ENCODE results near the gene UNC5A.
A peak's percentile ranks its signal among the peaks of the same experiment; 100 is the strongest.

Gene UNC5A

GRCh38 chr5:176847148-176847547, 36.8 kb downstream of the UNC5A start:
- no peak overlapping the region for H2AFZ ChIP-seq (ENCODE audit: insufficient read depth, low read length, poor library complexity)
- no peak overlapping the region for H3K4me2 ChIP-seq (ENCODE audit: low read length)
- H2AK5ac ChIP-seq (ENCODE audit: low read length): no peak overlapping the region
- no peaks in the 10 kb centered on the region for H3K79me2 ChIP-seq (ENCODE audit: control insufficient read depth, insufficient read depth, low read length, poor library complexity)
- no peaks in the 10 kb centered on the region for H3K9me3 ChIP-seq (ENCODE audit: insufficient read depth, low read depth, low read length)
- H2BK12ac ChIP-seq (ENCODE audit: low read length): no peak overlapping the region
- H3K36me3 ChIP-seq (ENCODE audit: control insufficient read depth in 1 of 2, insufficient read depth in 2 of 2, low read length in 2 of 2): no peaks in the 10 kb centered on the region
- H3K79me1 ChIP-seq (ENCODE audit: low read length): no peaks in the 10 kb centered on the region
- H2BK5ac ChIP-seq (ENCODE audit: low read depth, low read length, poor library complexity): no peak overlapping the region
- H3K23ac ChIP-seq (ENCODE audit: low read length): no peak overlapping the region
- no peak overlapping the region for H3K14ac ChIP-seq (ENCODE audit: low read length)
- no peaks in the 10 kb centered on the region for H3K4me1 ChIP-seq (ENCODE audit: control insufficient read depth in 1 of 2, insufficient read depth in 2 of 2, low read length in 2 of 2)
- no peaks in the 10 kb centered on the region for H3K27me3 ChIP-seq (ENCODE audit: insufficient read depth, low read length)
- H3K4me3 ChIP-seq (ENCODE audit: low read depth, low read length): no peak overlapping the region
- H4K91ac ChIP-seq (ENCODE audit: low read depth, low read length): no peak overlapping the region
- no peak overlapping the region for H2BK120ac ChIP-seq (ENCODE audit: insufficient read depth, low read length, poor library complexity)
- H3K27ac ChIP-seq (ENCODE audit: low read depth, low read length): no peak overlapping the region
- WGBS (ENCODE audit: extremely low coverage, insufficient coverage, insufficient read length): no CpG with 5 or more reads among the region's 18 CpGs
- no peak overlapping the region for H3K4ac ChIP-seq (ENCODE audit: low read depth, low read length)
- H3K18ac ChIP-seq (ENCODE audit: low read length): no peak overlapping the region
- H4K8ac ChIP-seq (ENCODE audit: low read depth, low read length): no peak overlapping the region
- H3K9ac ChIP-seq (ENCODE audit: low read length): no peak overlapping the region
- no peak for DNase-seq
- no peak overlapping the region for H4K12ac ChIP-seq (ENCODE audit: low read depth, low read length)

- H4K8ac ChIP-seq (ENCODE audit: low read depth, low read length): no peak overlapping the region
- H3K9me3 ChIP-seq (ENCODE audit: insufficient read depth, low read depth, low read length): no peaks in the 10 kb centered on the region
- no peak overlapping the region for H2AK5ac ChIP-seq (ENCODE audit: low read length)
- H3K23ac ChIP-seq (ENCODE audit: low read length): no peak overlapping the region
- no peak overlapping the region for H3K4me2 ChIP-seq (ENCODE audit: low read length)
- H2BK5ac ChIP-seq (ENCODE audit: low read depth, low read length, poor library complexity): no peak overlapping the region
- H2BK120ac ChIP-seq (ENCODE audit: insufficient read depth, low read length, poor library complexity): no peak overlapping the region
- no peak overlapping the region for H4K91ac ChIP-seq (ENCODE audit: low read depth, low read length)
- no peak overlapping the region for H3K4me3 ChIP-seq (ENCODE audit: low read depth, low read length)
- peak in 1 of 2 donors; percentile 15 for DNase-seq
- no peak overlapping the region for H3K9ac ChIP-seq (ENCODE audit: low read length)
- no peak overlapping the region for H3K4ac ChIP-seq (ENCODE audit: low read depth, low read length)
- no peaks in the 10 kb centered on the region for H3K79me1 ChIP-seq (ENCODE audit: low read length)
- no peaks in the 10 kb centered on the region for H3K36me3 ChIP-seq (ENCODE audit: control insufficient read depth in 1 of 2, insufficient read depth in 2 of 2, low read length in 2 of 2)
- H3K18ac ChIP-seq (ENCODE audit: low read length): no peak overlapping the region
- H2BK12ac ChIP-seq (ENCODE audit: low read length): no peak overlapping the region
- H3K27me3 ChIP-seq (ENCODE audit: insufficient read depth, low read length): no peaks in the 10 kb centered on the region
- H2AFZ ChIP-seq (ENCODE audit: insufficient read depth, low read length, poor library complexity): no peak overlapping the region
- no peaks in the 10 kb centered on the region for H3K79me2 ChIP-seq (ENCODE audit: control insufficient read depth, insufficient read depth, low read length, poor library complexity)
- H4K12ac ChIP-seq (ENCODE audit: low read depth, low read length): no peak overlapping the region
- H3K14ac ChIP-seq (ENCODE audit: low read length): no peak overlapping the region
- no CpG with 5 or more reads among the region's 13 CpGs for WGBS (ENCODE audit: extremely low coverage, insufficient coverage, insufficient read length)
- H3K27ac ChIP-seq (ENCODE audit: low read depth, low read length): no peak overlapping the region
- H3K4me1 ChIP-seq (ENCODE audit: control insufficient read depth in 1 of 2, insufficient read depth in 2 of 2, low read length in 2 of 2): no peaks in the 10 kb centered on the region
Measured at GRCh38 chr5:176847726-176848290, 37.4 kb downstream of the UNC5A start.

- H3K9ac ChIP-seq (ENCODE audit: low read length): no peak overlapping the region
- H3K79me1 ChIP-seq (ENCODE audit: low read length): no peaks in the 10 kb centered on the region
- H2BK120ac ChIP-seq (ENCODE audit: insufficient read depth, low read length, poor library complexity): no peak overlapping the region
- H3K36me3 ChIP-seq (ENCODE audit: control insufficient read depth in 1 of 2, insufficient read depth in 2 of 2, low read length in 2 of 2): no peaks in the 10 kb centered on the region
- no peaks in the 10 kb centered on the region for H3K27me3 ChIP-seq (ENCODE audit: insufficient read depth, low read length)
- H3K9me3 ChIP-seq (ENCODE audit: insufficient read depth, low read depth, low read length): no peaks in the 10 kb centered on the region
- H2AFZ ChIP-seq (ENCODE audit: insufficient read depth, low read length, poor library complexity): no peak overlapping the region
- H4K8ac ChIP-seq (ENCODE audit: low read depth, low read length): no peak overlapping the region
- no peak overlapping the region for H2BK12ac ChIP-seq (ENCODE audit: low read length)
- WGBS (ENCODE audit: extremely low coverage, insufficient coverage, insufficient read length): no CpG with 5 or more reads among the region's 13 CpGs
- no peak overlapping the region for H3K4me2 ChIP-seq (ENCODE audit: low read length)
- H2AK5ac ChIP-seq (ENCODE audit: low read length): no peak overlapping the region
- H3K4me1 ChIP-seq (ENCODE audit: control insufficient read depth in 1 of 2, insufficient read depth in 2 of 2, low read length in 2 of 2): no peaks in the 10 kb centered on the region
- DNase-seq: no peak
- H4K91ac ChIP-seq (ENCODE audit: low read depth, low read length): no peak overlapping the region
- no peak overlapping the region for H3K14ac ChIP-seq (ENCODE audit: low read length)
- H3K27ac ChIP-seq (ENCODE audit: low read depth, low read length): no peak overlapping the region
- no peaks in the 10 kb centered on the region for H3K79me2 ChIP-seq (ENCODE audit: control insufficient read depth, insufficient read depth, low read length, poor library complexity)
- H2BK5ac ChIP-seq (ENCODE audit: low read depth, low read length, poor library complexity): no peak overlapping the region
- H3K4ac ChIP-seq (ENCODE audit: low read depth, low read length): no peak overlapping the region
- no peak overlapping the region for H4K12ac ChIP-seq (ENCODE audit: low read depth, low read length)
- no peak overlapping the region for H3K23ac ChIP-seq (ENCODE audit: low read length)
- H3K18ac ChIP-seq (ENCODE audit: low read length): no peak overlapping the region
- no peak overlapping the region for H3K4me3 ChIP-seq (ENCODE audit: low read depth, low read length)
Measured at GRCh38 chr5:176848651-176849050, 38.3 kb downstream of the UNC5A start.

GRCh38 chr5:176849611-176850227, 39.4 kb downstream of the UNC5A start:
- Histone ChIP-seq H3K4ac (ENCODE audit: low read depth, low read length) (no peak overlapping the region), H2BK5ac (ENCODE audit: low read depth, low read length, poor library complexity) (no peak overlapping the region), H2AFZ (ENCODE audit: insufficient read depth, low read length, poor library complexity) (no peak overlapping the region), H3K27me3 (ENCODE audit: insufficient read depth, low read length) (no peaks in the 10 kb centered on the region), H3K23ac (ENCODE audit: low read length) (no peak overlapping the region), H3K4me2 (ENCODE audit: low read length) (no peak overlapping the region), H3K27ac (ENCODE audit: low read depth, low read length) (no peak overlapping the region), H3K9me3 (ENCODE audit: insufficient read depth, low read depth, low read length) (no peaks in the 10 kb centered on the region), H3K79me2 (ENCODE audit: control insufficient read depth, insufficient read depth, low read length, poor library complexity) (no peaks in the 10 kb centered on the region), H3K4me1 (ENCODE audit: control insufficient read depth in 1 of 2, insufficient read depth in 2 of 2, low read length in 2 of 2) (no peaks in the 10 kb centered on the region), H3K9ac (ENCODE audit: low read length) (no peak overlapping the region), H3K4me3 (ENCODE audit: low read depth, low read length) (no peak overlapping the region), H4K12ac (ENCODE audit: low read depth, low read length) (no peak overlapping the region), H2AK5ac (ENCODE audit: low read length) (no peak overlapping the region), H2BK12ac (ENCODE audit: low read length) (no peak overlapping the region), H2BK120ac (ENCODE audit: insufficient read depth, low read length, poor library complexity) (no peak overlapping the region), H3K18ac (ENCODE audit: low read length) (no peak overlapping the region), H3K14ac (ENCODE audit: low read length) (no peak overlapping the region), H4K8ac (ENCODE audit: low read depth, low read length) (no peak overlapping the region), H3K79me1 (ENCODE audit: low read length) (no peaks in the 10 kb centered on the region), H3K36me3 (ENCODE audit: control insufficient read depth in 1 of 2, insufficient read depth in 2 of 2, low read length in 2 of 2) (no peaks in the 10 kb centered on the region), H4K91ac (ENCODE audit: low read depth, low read length) (no peak overlapping the region)
- no CpG with 5 or more reads among the region's 7 CpGs for WGBS (ENCODE audit: extremely low coverage, insufficient coverage, insufficient read length)
- no peak for DNase-seq

Measured in trophoblast cell (in vitro differentiated cells and primary cell).